Measurements from ENCODE around the gene LNX1.

DNA sequence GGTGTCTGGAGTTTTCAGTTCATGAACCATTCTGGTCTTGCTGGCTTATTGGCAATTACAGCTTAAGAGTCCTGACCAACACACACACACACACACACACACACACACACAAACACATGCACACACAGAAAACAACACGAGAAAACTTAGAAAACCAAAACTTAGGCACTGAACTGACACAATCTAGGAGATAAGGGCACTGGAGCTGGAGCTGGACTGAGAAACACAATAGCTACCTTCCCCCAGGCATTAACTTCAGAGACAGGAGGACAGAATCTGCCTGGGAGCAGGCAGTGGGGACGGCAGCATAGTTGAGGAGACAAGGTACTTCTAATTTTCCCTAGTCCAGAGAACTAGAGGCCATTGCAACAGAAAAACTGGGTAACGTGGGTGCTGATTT is 62.3 kb downstream of the LNX1 start:
- TF ChIP-seq ZNF274 (IDR thresholded peaks at IDR 0.05; ENCODE audit: low read depth, low read length): no peak
- no peak for TF ChIP-seq SUZ12 (IDR thresholded peaks at IDR 0.05; ENCODE audit: extremely low read depth, insufficient read depth, insufficient read length)
